ENCODE measurements around the gene ZBED1.
"Not testable (repeated sequence)": the region's sequence is repeated elsewhere in the genome, so short reads cannot be mapped to it uniquely, and the experiment has no call there.

The ZBED1 gene

GRCh38 chrX:2500803-2501558, at the start of gene ZBED1, which contains the start of gene DHRSX:
Gene ZBED1 (minus strand): TSS chrX:2500976. CDS start chrX:2490719, 10,257 bp downstream.
Gene DHRSX (minus strand): TSS chrX:2500976. CDS start chrX:2500925, 51 bp downstream.
- no peak for DNase-seq

GRCh38 chrX:2549876-2550275, 49.1 kb upstream of the ZBED1 start:
- peak; percentile 87 for DNase-seq

- DNase-seq = no peak
Measured at GRCh38 chrX:2548711-2549423, 48.1 kb upstream of the ZBED1 start.

- DNase-seq = no peak
Measured at GRCh38 chrX:2547736-2548135, 47.0 kb upstream of the ZBED1 start.

GRCh38 chrX:2546496-2546895, 45.7 kb upstream of the ZBED1 start:
- DNase-seq = no peak

GRCh38 chrX:2545144-2545543, 44.4 kb upstream of the ZBED1 start:
- DNase-seq = no peak

- no peak for DNase-seq
Measured at GRCh38 chrX:2542826-2543521, 42.2 kb upstream of the ZBED1 start.

GRCh38 chrX:2541603-2542002, 40.8 kb upstream of the ZBED1 start:
- DNase-seq = no peak

GRCh38 chrX:2540426-2540947, 39.7 kb upstream of the ZBED1 start:
- no peak for DNase-seq

GRCh38 chrX:2539586-2539985, 38.8 kb upstream of the ZBED1 start:
- DNase-seq = no peak

- DNase-seq = no peak
Measured at GRCh38 chrX:2538031-2538757, 37.4 kb upstream of the ZBED1 start.

GRCh38 chrX:2536974-2537373, 36.2 kb upstream of the ZBED1 start:
- DNase-seq = no peak

GRCh38 chrX:2536141-2536540, 35.4 kb upstream of the ZBED1 start:
- no peak for DNase-seq

- DNase-seq = not testable (repeated sequence)
Measured at GRCh38 chrX:2534261-2535021, 33.7 kb upstream of the ZBED1 start.

GRCh38 chrX:2533424-2533823, 32.6 kb upstream of the ZBED1 start:
- DNase-seq = no peak

- DNase-seq = no peak
Measured at GRCh38 chrX:2526390-2526789, 25.6 kb upstream of the ZBED1 start.

GRCh38 chrX:2523911-2524310, 23.1 kb upstream of the ZBED1 start:
- no peak for DNase-seq

GRCh38 chrX:2521927-2522386, 21.2 kb upstream of the ZBED1 start:
- no peak for DNase-seq

GRCh38 chrX:2521092-2521926, 20.5 kb upstream of the ZBED1 start:
- DNase-seq = no peak

- DNase-seq = no peak
Measured at GRCh38 chrX:2520539-2520938, 19.8 kb upstream of the ZBED1 start.

GRCh38 chrX:2519638-2520037, 18.9 kb upstream of the ZBED1 start:
- DNase-seq = not testable (repeated sequence)

All from DMS79 (cell line).